Fibroblast of pulmonary artery (primary cell): ENCODE results near the gene ATP2B2.

ENCODE experiments used
- DNase-seq: peaks from one replicate; pipeline ENCODE4 v3.0.0-alpha.2; 2010; ENCODE audit warnings: low read depth
- H3K4me3 ChIP-seq: replicated peaks from 2 replicates; pipeline ENCODE4 v1.5.1; 2011; ENCODE audit warnings: low read depth, mild to moderate bottlenecking, control low read depth, low read length, moderate library complexity
- TF ChIP-seq, protein P1 (sequence below): IDR thresholded peaks from 2 replicates; pipeline ENCODE4 v1.5.1; 2011; ENCODE audit warnings: mild to moderate bottlenecking, control low read depth, low read length, inconsistent platforms; ENCODE audit errors: missing control alignments

Gene ATP2B2

DNA sequence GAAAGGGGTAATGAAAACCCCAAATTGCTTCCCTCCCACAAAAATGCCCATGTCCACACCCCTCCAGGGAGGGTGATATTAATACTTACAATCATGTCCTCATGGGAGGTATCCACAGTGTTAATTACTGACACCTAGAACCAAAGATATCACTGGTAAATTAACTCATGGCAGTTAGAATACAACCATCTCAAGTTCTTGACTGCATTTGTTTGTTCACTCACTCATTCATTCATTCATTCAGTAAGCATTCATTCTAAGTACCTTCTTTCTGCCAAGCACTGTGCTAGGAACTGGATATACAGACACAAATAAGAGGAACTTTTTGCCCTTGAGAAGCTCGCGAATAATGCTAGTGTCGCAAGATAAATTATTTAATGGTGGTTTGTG, 187.4 kb downstream of the ATP2B2 start:
- TF ChIP-seq, protein P1, sequence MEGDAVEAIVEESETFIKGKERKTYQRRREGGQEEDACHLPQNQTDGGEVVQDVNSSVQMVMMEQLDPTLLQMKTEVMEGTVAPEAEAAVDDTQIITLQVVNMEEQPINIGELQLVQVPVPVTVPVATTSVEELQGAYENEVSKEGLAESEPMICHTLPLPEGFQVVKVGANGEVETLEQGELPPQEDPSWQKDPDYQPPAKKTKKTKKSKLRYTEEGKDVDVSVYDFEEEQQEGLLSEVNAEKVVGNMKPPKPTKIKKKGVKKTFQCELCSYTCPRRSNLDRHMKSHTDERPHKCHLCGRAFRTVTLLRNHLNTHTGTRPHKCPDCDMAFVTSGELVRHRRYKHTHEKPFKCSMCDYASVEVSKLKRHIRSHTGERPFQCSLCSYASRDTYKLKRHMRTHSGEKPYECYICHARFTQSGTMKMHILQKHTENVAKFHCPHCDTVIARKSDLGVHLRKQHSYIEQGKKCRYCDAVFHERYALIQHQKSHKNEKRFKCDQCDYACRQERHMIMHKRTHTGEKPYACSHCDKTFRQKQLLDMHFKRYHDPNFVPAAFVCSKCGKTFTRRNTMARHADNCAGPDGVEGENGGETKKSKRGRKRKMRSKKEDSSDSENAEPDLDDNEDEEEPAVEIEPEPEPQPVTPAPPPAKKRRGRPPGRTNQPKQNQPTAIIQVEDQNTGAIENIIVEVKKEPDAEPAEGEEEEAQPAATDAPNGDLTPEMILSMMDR: no peak
- no peak overlapping the region for H3K4me3 ChIP-seq
- no peak for DNase-seq

DNA sequence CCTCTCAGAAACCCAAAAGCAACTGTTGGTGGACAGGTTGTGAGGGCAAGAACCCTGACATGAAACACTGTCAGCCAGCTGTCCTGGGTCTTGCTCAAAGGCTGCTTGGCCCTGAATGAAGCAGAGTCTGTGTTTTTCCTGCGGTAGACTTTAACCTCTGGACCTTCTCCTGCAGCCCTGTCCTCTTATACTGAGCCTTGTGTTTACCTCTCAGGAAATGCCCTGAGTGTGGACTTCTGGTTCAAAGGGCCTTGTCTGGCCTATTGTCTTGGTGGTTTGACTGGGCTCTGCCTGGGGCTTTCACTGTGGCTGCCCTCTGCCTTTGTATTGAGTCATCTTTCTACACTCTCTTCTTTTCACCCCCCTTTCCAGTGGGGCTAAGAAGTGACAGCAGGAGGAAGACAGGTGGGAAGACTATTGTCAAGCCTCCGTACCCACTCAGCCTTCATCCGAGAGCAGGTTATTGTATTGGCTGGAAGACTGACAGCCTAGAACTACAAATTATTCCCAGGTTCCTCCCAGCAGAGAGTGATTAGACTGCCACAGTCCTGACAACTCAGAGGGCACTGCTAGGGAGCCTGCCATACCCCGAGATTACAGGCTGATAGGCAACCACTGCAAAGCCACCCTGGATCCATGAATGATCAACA, 187.9 kb downstream of the ATP2B2 start:
- TF ChIP-seq, protein P1: no peak
- DNase-seq: no peak
- H3K4me3 ChIP-seq: no peak overlapping the region

DNA sequence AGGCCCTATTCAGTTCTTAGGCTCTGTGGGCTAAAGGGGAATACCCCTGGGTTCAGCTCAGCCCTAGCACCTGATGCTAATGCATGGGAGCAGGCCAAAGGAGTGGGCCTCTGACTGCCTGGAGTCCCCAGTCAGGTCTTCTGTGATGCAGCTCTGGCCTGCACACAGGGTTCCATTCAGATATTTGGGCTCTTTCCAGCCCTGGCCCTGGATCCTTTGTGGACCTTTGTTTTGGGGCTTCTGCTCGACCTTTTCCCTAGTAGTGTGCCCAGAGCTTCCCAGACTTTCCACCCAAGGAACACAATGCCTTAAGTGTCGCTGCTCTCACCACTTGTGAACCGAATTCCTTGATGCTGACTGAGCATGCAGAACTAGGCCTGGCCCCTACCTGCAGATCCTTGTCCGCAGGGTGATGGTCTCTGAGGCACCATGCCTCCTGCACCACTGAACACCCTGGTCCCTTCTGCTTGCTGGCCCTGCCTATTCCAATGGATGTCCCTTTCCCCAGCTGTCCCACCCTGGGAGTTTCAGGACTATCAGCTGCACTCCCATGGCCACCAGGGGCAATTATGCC, 189.5 kb downstream of the ATP2B2 start:
- no peak overlapping the region for H3K4me3 ChIP-seq
- TF ChIP-seq, protein P1: no peak
- DNase-seq: no peak

DNA sequence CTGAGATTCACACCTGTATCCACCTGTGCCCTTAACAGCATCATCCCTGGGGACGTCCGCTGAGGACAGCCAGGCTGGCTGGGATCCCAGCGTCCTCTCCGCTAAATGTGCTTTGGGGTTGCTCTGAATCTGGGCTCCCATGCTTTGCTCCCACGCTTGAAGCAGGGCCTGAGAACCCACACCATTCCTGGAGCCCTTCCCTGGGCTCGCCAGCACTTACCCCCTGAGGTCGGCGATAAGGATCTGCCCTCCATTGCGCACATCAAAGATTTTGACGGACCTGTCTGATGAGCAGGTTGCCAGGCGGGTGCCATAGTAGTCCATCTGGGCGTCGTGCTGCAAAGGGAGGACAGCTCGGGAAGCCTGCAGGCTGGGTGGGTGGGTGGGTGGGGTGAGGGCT, 190.3 kb downstream of the ATP2B2 start:
- TF ChIP-seq, protein P1: no peak
- H3K4me3 ChIP-seq: no peak overlapping the region
- no peak for DNase-seq

DNA sequence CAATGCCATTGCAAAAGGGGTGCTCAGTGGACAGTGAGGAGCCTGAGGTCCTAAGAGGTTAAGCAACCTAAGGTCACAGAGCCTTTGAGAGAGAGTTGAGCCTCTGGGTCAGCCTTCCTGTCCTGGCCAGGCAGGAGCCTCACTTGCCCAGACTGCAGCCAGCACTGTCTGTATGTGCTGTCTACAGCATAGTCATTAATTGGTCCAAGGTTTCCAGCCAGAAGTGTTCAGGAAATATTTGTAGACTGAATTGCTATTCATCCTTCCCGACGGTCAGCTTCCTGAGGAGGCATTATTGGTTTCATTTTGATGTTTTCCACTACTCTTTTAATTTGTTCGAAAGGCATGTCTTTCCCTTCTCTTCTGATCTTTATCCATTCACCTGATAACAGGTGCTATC, 192.5 kb downstream of the ATP2B2 start:
- H3K4me3 ChIP-seq: no peak overlapping the region
- TF ChIP-seq, protein P1: no peak
- DNase-seq: no peak

DNA sequence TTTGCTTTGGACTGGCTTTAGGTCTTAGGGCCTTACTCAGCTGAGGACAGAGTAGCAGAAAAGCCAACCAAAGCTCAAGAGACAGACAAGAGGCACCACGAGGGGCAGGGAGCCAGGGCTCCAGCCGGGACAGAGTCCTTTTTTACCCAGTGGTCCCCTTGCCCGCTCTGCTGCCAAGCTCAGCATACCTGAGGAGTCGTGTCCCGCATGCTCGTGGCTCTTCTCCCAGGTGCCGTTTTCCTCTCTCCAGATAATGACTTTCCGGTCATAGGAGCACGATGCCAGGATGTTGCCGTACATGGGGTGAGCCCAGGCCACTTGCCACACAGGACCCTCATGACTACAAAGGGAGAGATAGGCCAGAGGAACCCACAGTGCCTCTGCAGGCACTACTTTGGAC, 193.0 kb downstream of the ATP2B2 start:
- DNase-seq: no peak
- H3K4me3 ChIP-seq: no peak overlapping the region

DNA sequence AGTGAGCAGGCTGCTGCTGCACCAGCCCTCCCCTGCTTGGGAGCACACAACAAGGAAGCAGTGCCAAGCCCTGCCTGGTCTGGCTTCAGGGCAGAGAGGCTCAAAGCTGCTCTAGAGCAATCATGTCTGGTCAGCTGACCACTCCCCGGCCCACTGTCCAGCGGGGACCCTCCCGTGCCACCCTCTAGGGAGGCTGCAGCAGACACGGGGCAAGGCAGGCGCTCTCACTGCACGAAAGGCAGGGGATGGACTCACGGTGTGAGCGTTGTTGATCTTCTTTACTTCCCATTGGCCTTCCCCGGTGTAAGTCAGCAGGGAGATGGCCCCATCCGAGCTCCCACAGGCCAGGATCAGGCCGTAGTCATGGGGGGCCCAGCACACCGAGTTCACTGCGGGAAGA, 193.7 kb downstream of the ATP2B2 start:
- TF ChIP-seq, protein P1: no peak
- H3K4me3 ChIP-seq: no peak overlapping the region
- no peak for DNase-seq

More for the DNA sequence above, 193.0 kb downstream of the ATP2B2 start:
- TF ChIP-seq, protein P1: no peak
